Esophagus muscularis mucosa (tissue), 4 donors: ENCODE results near the gene HES2. TPM values are rescaled to one million over a fixed set of nuclear protein-coding genes. Genes with fewer than 3 reads are reported as not detected.
"Not testable (repeated sequence)": the region's sequence is repeated elsewhere in the genome, so short reads cannot be mapped to it uniquely, and the experiment has no call there.

Experiments used
- DNase-seq: peaks from one replicate; pipeline ENCODE4 v3.0.0-alpha.2; 2017; ENCODE audit errors: extremely low spot score
- H3K27ac ChIP-seq, 4 donors: fragments of 200-600 bp; sonication (generic); replicated peaks in 1 of 4; 1 replicate in 3 of 4; 2 replicates in 1 of 4; pipeline ENCODE4 v1.5.1; 2016 to 2019; ENCODE audit warnings: mild to moderate bottlenecking in 1 of 4
- H3K27me3 ChIP-seq, 4 donors: fragments of 200-600 bp; sonication (generic); one replicate each; pipeline versions ENCODE4 v1.5.1 to v1.6.0; 2016 to 2019
- H3K36me3 ChIP-seq, 4 donors: fragments of 200-600 bp; sonication (generic); one replicate each; pipeline ENCODE4 v1.5.1; 2016 to 2019
- H3K4me1 ChIP-seq, 4 donors: fragments of 200-600 bp; sonication (generic); one replicate each; pipeline ENCODE4 v1.5.1; 2016 to 2019
- H3K4me3 ChIP-seq, 4 donors: fragments of 200-600 bp; sonication (generic); 1 replicate in 2 of 4; 2 replicates in 2 of 4; pipeline ENCODE4 v1.5.1; 2016 to 2019; ENCODE audit warnings: mild to moderate bottlenecking in 4 of 4, moderate library complexity in 1 of 4
- H3K9me3 ChIP-seq, 4 donors: fragments of 200-600 bp; sonication (generic); 1 replicate in 3 of 4; 2 replicates in 1 of 4; pipeline ENCODE4 v1.5.1; 2016 to 2019
- CTCF ChIP-seq, 3 experiments: fragments of 200-600 bp in 2 of 3; fragments of 450-650 bp in 1 of 3; sonication (generic) in 2 of 3; IDR thresholded peaks; one replicate each; pipeline ENCODE4 v1.5.1; 2017 to 2019; ENCODE audit warnings: antibody characterized with exemption in 3 of 3, mild to moderate bottlenecking in 2 of 3, moderate library complexity in 1 of 3
- EP300 ChIP-seq: sonication (generic); formaldehyde crosslinking; IDR thresholded peaks from one replicate; pipeline ENCODE4 v1.6.1; 2017; ENCODE audit warnings: antibody characterized with exemption
- POLR2A ChIP-seq: fragments of 450-650 bp; IDR thresholded peaks from one replicate; pipeline ENCODE4 v1.6.1; 2017; ENCODE audit warnings: antibody characterized with exemption, moderate library complexity, mild to moderate bottlenecking, low read depth
- POLR2AphosphoS5 ChIP-seq, 2 donors: sonication (generic); formaldehyde crosslinking; IDR thresholded peaks; one replicate each; pipeline ENCODE4 v1.6.1; 2017; ENCODE audit warnings: antibody characterized with exemption in 2 of 2
- WGBS: methylation state at CpG from one replicate; pipeline ENCODE4 v1.1.5; 2018; 5-methylcytosine and 5-hydroxymethylcytosine counted together
- intact Hi-C: fragments of 100-400 bp; cut with DNase I; formaldehyde crosslinking; loops from one replicate; pipeline ENCODE4 v1.15.1; 2023
- total RNA-seq, 4 donors: library from RNA; depleted of rRNA; stranded (reverse); fragments of >200 nt; gene quantifications; one replicate each; pipeline versions ENCODE4 v1.1.0 to v1.2.1, GENCODE V29; 2016

The HES2 gene
- total RNA-seq, 4 donors from 2014 or later = not detected

GRCh38 chr1:6378096-6378746 lies 41.5 kb downstream of the HES2 start:
- TF ChIP-seq CTCF (IDR thresholded peaks at IDR 0.05) = no peak
- no peak for TF ChIP-seq POLR2A
- no peak for TF ChIP-seq POLR2AphosphoS5 (IDR thresholded peaks at IDR 0.05)
- TF ChIP-seq EP300 = no peak
- no peak for DNase-seq
- no peaks in the 10 kb centered on the region for H3K27me3 ChIP-seq
- peaks cover 0 to 5% (median 0%) of the 10 kb centered on the region in 4 donors for H3K9me3 ChIP-seq
- H3K27ac ChIP-seq = no peak overlapping the region
- no peaks in the 10 kb centered on the region for H3K36me3 ChIP-seq
- H3K4me3 ChIP-seq = no peak overlapping the region
- intact Hi-C loops = no loop called here
- H3K4me1 ChIP-seq = no peaks in the 10 kb centered on the region
- 83% methylated on average over 5 of the region's 12 CpGs for WGBS

GRCh38 chr1:6373961-6374720 lies 45.6 kb downstream of the HES2 start:
- TF ChIP-seq POLR2AphosphoS5 (IDR thresholded peaks at IDR 0.05) (no peak), EP300 (no peak), CTCF (IDR thresholded peaks at IDR 0.05) (no peak), POLR2A (no peak)
- WGBS = 92% methylated on average over 6 of the region's 8 CpGs
- DNase-seq = no peak
- Histone ChIP-seq H3K27me3 (no peaks in the 10 kb centered on the region), H3K4me3 (no peak overlapping the region), H3K4me1 (no peaks in the 10 kb centered on the region), H3K36me3 (no peaks in the 10 kb centered on the region), H3K27ac (no peak overlapping the region), H3K9me3 (no peaks in the 10 kb centered on the region)
- intact Hi-C loops = no loop called here

- H3K4me3 ChIP-seq, DNase-seq, H3K4me1 ChIP-seq, intact Hi-C loops, H3K27ac ChIP-seq, H3K27me3 ChIP-seq, H3K36me3 ChIP-seq, H3K9me3 ChIP-seq: not testable (repeated sequence)
- WGBS = 95% methylated on average over 7 of the region's 7 CpGs
These were observed 47.5 kb downstream of the HES2 start for GRCh38 chr1:6372236-6372635.

- H3K4me3 ChIP-seq = no peak overlapping the region
These were observed 49.7 kb downstream of the HES2 start for GRCh38 chr1:6370006-6370405.

More at GRCh38 chr1:6370006-6370405, 49.7 kb downstream of the HES2 start:
- no peak overlapping the region for H3K27ac ChIP-seq
- no peaks in the 10 kb centered on the region for H3K27me3 ChIP-seq
- H3K36me3 ChIP-seq = no peaks in the 10 kb centered on the region
- no peaks in the 10 kb centered on the region for H3K4me1 ChIP-seq
- intact Hi-C loops = no loop called here
- no peak for DNase-seq
- 76% methylated on average over 4 of the region's 4 CpGs for WGBS
- TF ChIP-seq EP300 (no peak), POLR2A (no peak), POLR2AphosphoS5 (IDR thresholded peaks at IDR 0.05) (no peak), CTCF (IDR thresholded peaks at IDR 0.05) (no peak)
- no peaks in the 10 kb centered on the region for H3K9me3 ChIP-seq
